ENCODE data around the gene LDLRAD3. TPM values are rescaled to one million over a fixed set of nuclear protein-coding genes. Genes with fewer than 3 reads are reported as not detected.

LDLRAD3 gene
- total RNA-seq, 4 donors from 2014 or later = 19.4 to 49.5 (median 31.0) TPM

DNA sequence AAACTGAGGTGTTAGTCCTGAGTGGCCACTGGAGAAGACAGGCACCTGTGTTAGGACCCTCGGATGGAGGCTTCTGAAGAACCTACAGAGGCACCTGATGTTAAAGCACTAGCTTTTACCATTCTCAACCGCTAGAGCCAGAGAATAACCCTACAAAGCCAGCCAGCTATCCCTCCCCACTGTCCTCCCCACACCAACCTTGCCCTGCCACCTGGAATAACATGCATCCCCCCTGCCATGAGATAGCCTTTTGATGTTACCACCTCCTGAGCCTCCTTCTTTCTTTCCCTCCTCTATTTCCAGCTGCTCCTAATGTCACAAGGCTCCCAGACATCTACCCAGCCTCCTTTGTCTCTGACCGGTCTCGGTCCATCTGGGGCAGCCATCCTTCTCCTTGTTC is 317.2 kb downstream of the LDLRAD3 start:
- Histone ChIP-seq H3K36me3 (no peaks in the 10 kb centered on the region), H3K27ac (no peak overlapping the region), H3K4me1 (peaks cover 0 to 12% (median 0%) of the 10 kb centered on the region in 4 donors), H3K4me3 (no peak overlapping the region), H3K27me3 (no peaks in the 10 kb centered on the region), H3K9me3 (peaks cover 0 to 4% (median 0%) of the 10 kb centered on the region in 4 donors)
- WGBS, 2 donors = 80 to 89% methylated on average over 4 of the region's 4 CpGs
- DNase-seq (ENCODE audit: low spot score in 2 of 2) = no peak
- no peak for TF ChIP-seq POLR2A (IDR thresholded peaks at IDR 0.05)
- TF ChIP-seq EP300 (IDR thresholded peaks at IDR 0.05) = no peak
- TF ChIP-seq, protein P1, sequence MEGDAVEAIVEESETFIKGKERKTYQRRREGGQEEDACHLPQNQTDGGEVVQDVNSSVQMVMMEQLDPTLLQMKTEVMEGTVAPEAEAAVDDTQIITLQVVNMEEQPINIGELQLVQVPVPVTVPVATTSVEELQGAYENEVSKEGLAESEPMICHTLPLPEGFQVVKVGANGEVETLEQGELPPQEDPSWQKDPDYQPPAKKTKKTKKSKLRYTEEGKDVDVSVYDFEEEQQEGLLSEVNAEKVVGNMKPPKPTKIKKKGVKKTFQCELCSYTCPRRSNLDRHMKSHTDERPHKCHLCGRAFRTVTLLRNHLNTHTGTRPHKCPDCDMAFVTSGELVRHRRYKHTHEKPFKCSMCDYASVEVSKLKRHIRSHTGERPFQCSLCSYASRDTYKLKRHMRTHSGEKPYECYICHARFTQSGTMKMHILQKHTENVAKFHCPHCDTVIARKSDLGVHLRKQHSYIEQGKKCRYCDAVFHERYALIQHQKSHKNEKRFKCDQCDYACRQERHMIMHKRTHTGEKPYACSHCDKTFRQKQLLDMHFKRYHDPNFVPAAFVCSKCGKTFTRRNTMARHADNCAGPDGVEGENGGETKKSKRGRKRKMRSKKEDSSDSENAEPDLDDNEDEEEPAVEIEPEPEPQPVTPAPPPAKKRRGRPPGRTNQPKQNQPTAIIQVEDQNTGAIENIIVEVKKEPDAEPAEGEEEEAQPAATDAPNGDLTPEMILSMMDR (IDR thresholded peaks at IDR 0.05) = no peak

DNA sequence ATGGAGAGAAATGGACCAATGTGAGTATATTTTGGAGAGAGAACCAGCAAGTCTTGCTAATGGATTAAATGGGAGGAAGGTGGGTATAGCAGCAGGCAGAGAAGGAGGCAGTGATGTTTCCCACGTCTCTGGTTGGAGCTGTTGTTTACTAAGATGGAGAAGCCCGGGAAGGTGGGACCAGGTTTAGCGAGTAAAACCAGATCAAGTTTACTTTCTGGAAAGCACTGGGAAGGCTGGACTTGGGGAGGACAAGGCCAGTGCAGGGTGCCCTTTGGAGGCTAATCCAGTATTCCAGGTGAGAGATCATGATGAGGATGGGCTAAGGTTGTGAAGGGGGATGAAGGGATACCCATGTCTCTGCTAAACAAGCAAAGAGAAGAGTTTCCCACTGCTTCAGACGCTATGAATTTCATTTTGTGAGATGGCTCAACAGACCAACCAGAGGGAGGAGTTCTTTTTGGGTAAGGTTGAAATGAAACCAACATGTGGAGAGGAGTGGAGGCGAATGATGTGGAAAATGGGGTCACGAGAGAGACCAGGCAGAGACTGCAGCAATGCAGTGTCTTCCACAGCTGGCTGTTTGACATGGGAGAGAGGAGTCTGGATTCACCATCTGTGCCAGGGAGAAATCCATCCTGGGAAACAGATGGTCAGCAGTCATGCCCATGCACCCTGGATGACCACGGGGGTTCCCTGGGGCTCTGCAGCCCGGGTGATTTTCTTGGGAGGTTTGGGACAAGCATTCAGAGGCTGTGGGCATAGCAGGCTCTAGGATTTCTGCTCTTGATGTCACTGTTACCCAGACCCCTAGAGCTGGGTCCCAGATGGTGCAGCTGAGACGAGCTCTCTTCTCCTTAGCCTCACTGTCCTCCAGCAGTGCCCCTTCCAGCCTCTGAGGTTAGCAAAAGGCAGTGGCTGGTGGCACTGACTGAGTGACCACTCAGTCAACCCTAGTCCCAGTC is 320.4 kb downstream of the LDLRAD3 start:
- peaks cover 0 to 2% (median 0%) of the 10 kb centered on the region in 3 donors for H3K36me3 ChIP-seq
- no peak overlapping the region for H3K27ac ChIP-seq
- H3K4me3 ChIP-seq = no peak overlapping the region
- no peaks in the 10 kb centered on the region for H3K4me1 ChIP-seq
- no peak for DNase-seq (ENCODE audit: low spot score in 2 of 2)
- TF ChIP-seq, protein P1 (IDR thresholded peaks at IDR 0.05) = no peak
- no peak for TF ChIP-seq POLR2A (IDR thresholded peaks at IDR 0.05)
- H3K27me3 ChIP-seq = no peaks in the 10 kb centered on the region
- 73 to 82% methylated on average over 9 of the region's 9 CpGs for WGBS, 2 donors
- no peaks in the 10 kb centered on the region for H3K9me3 ChIP-seq

DNA sequence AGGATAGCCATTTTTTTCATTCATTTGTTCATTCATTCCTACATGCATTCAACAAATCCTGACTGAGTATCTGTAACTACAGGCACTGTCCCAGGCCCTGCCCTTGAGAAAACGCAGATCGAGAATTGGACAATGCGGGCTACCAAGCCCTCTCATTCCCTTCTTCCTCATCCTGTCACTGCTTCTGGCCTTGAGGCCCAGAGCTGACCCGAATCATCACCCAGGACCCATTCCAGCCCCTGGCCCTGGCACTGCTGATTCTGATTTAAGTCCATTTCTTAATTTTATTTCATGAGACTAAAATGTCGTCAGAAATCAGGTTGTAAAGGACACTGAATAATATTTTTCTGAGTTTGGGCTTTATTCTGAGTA is 321.1 kb downstream of the LDLRAD3 start:
- H3K9me3 ChIP-seq = no peaks in the 10 kb centered on the region
- TF ChIP-seq, protein P1 (IDR thresholded peaks at IDR 0.05) = no peak
- TF ChIP-seq EP300 (IDR thresholded peaks at IDR 0.05) = no peak
- TF ChIP-seq POLR2A (IDR thresholded peaks at IDR 0.05) = no peak
- no peak overlapping the region for H3K4me3 ChIP-seq
- H3K4me1 ChIP-seq = no peaks in the 10 kb centered on the region
- no peak overlapping the region for H3K27ac ChIP-seq
- H3K36me3 ChIP-seq = peaks cover 0 to 8% (median 0%) of the 10 kb centered on the region in 3 donors
- 66 to 92% methylated on average over 5 of the region's 5 CpGs for WGBS, 2 donors
- DNase-seq (ENCODE audit: low spot score in 2 of 2) = no peak
- H3K27me3 ChIP-seq = no peaks in the 10 kb centered on the region

DNA sequence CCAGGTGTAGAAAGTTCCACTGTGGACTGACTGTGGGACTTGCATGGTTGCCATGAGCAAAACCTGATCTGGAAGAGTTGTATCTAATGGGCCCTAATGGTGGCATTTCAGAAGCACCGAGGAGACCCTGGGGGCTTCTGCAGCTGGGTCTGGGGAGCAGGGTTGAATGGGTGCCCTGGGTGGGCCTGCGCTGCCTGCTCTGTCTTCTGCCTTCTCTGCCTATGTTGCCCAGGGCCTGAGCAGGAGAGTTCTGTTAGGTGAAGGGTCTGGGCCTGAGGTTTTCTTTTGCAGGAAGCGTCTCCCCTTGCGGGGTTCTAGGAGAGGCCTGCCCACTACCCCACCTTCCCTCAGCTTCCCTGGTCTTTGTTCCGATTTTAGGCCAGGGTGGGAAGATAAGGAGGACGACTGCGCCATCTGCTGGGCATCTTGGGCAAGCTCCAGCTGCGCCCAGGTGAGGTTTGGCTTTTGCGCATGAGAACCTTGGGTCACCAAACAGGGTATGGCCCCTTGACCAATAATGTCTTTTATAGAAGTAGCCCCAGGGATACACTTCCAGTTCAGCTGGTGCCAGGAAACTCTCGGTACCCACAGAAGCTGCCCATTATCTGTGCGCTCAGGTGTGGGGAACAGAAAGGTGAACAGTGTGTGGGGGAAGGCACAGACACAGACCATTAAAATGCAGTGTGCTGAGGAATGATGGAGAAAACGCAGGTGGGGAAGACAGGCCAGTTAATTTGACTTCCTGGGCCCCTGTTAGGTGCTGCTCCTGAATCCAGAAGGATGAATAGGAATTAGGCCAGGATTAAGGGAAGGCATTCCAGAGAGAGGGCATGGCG is 322.1 kb downstream of the LDLRAD3 start:
- H3K4me3 ChIP-seq = no peak overlapping the region
- H3K27me3 ChIP-seq = no peaks in the 10 kb centered on the region
- peaks cover 0 to 19% (median 0%) of the 10 kb centered on the region in 3 donors for H3K36me3 ChIP-seq
- no peaks in the 10 kb centered on the region for H3K4me1 ChIP-seq
- TF ChIP-seq POLR2A (IDR thresholded peaks at IDR 0.05) = no peak
- TF ChIP-seq, protein P1 (IDR thresholded peaks at IDR 0.05) = peak; percentile 66 to 84 (median 74)
- WGBS, 2 donors = 34 to 40% methylated on average over 13 of the region's 13 CpGs
- no peaks in the 10 kb centered on the region for H3K9me3 ChIP-seq
- no peak overlapping the region for H3K27ac ChIP-seq
- DNase-seq (ENCODE audit: low spot score in 2 of 2) = peak in 1 of 2 donors; percentile 45
